ENCODE results near the gene CDKN2B. TPM values are rescaled to one million over a fixed set of nuclear protein-coding genes. Genes with fewer than 3 reads are reported as not detected.
A peak's percentile ranks its signal among the peaks of the same experiment; 100 is the strongest.

The CDKN2B gene
- total RNA-seq, 2 donors from 2014 or later: 0.09 to 0.23 TPM

DNA sequence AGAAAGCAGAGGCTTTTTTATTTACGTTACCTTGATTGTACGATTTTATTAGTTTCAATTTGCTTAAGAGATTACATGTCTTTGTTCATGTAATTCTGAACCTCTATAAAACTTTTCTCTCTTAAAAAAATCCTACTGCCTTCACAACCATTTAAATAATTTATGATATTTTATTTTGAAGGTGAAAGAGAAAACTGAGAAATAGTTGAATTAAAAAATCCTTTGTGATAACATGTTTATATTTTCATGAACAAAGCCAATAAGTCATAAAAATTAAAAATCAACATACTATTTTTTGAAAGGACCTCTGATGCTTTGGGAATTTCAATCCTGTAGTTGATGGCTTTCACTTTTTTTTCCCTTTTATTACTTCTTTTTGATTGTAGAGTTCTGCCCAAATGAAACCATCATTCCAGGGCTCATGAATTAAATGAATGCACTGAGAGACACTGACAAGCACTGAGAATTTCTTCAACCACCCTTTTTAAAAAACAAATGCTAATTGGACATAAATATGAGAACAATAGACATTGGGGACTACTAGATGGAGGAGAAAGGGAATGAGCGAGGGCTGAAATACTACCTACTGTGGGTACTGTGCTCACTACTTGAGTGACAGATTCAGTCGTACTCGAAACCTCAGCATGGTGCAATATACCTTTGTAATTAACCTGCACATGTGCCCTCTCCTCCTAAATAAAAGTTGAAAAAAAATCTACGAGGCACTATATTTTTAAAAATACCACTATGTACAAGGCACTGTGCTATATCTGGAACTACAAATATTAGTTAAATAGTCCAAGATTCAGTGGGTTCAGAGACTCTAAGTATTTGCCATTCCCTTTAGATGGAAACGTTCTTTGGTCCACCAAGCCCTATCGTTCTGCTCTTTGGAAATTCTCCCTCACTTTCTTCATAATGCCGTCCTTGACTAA, 20.8 kb downstream of the CDKN2B start:
- no peak overlapping the region for H3K27ac Mint-ChIP-seq
- H3K9me3 Mint-ChIP-seq: no peaks in the 10 kb centered on the region
- ATAC-seq (no peak), DNase-seq (ENCODE audit: low spot score in 2 of 2) (no peak)
- H3K36me3 Mint-ChIP-seq: peaks cover 5 to 9% of the 10 kb centered on the region in 2 donors

DNA sequence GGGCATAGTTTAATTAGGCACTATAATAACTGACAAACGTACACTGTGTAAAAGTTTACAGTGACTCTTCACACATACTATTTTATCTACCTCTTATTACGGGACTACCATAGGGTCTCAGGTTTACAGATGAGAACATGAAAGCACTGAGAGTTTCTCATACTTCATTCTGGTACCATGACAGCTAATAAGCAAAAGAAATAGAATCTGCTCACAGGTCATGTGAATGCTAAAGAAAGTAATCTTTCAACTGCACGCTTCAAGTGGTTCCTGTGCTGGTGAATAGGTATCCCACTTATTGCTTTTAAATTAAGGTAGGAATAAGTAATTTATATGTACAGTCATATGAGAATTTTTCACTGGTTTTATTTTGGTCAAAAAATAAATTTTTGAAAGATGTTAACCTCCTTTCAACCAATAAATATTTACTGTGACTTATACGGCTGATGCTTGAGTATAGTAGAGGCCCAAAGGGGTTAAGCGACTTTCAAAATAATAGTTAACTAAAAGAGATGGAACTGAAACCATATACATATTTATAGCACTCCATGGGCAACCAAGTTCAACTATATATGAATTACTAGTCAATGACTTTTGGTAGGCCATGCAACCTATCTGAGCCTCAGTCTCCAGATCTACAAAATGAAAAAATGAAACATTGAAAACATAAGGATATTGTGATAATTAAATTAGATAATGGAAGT, 23.0 kb downstream of the CDKN2B start:
- no peak for DNase-seq (ENCODE audit: low spot score in 2 of 2)
- Mint-ChIP-seq H3K36me3 (peaks cover 5 to 9% of the 10 kb centered on the region in 2 donors), H3K27ac (no peak overlapping the region), H3K9me3 (no peaks in the 10 kb centered on the region)
- ATAC-seq: no peak

GRCh38 chr9:21984101-21984500, 25.0 kb downstream of the CDKN2B start:
- Mint-ChIP-seq H3K27ac (no peak overlapping the region), H3K9me3 (peaks cover under 1 to 5% of the 10 kb centered on the region in 2 donors), H3K36me3 (peaks cover 0 to 5% of the 10 kb centered on the region in 2 donors)
- DNase-seq (ENCODE audit: low spot score in 2 of 2) (no peak), ATAC-seq (no peak)

DNA sequence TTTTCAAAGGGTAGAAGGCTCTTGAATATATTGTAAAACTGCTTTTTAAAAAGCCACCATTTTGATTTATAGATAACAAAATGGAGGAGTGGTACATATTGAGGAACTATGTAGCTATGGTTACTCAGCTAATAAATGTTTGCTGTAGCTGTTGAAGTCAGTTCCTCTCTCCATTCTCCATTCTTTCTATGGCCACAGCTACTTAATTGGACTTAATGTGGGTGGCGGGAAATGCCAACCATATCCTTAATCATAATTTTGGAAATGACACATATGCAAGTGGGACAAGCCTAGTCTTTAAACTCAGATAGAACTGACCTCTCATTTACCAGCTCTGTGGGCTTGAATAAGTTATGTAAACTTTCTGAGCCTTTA, 25.6 kb downstream of the CDKN2B start:
- Mint-ChIP-seq H3K27ac (no peak overlapping the region), H3K36me3 (peaks cover 0 to 11% of the 10 kb centered on the region in 2 donors), H3K9me3 (peaks cover 5 to 9% of the 10 kb centered on the region in 2 donors)
- ATAC-seq (no peak), DNase-seq (ENCODE audit: low spot score in 2 of 2) (no peak)

- peaks cover 5 to 9% of the 10 kb centered on the region in 2 donors for H3K9me3 Mint-ChIP-seq
- no peak overlapping the region for H3K27ac Mint-ChIP-seq
- no peak for DNase-seq (ENCODE audit: low spot score in 2 of 2)
- no peak for ATAC-seq
- H3K36me3 Mint-ChIP-seq: peaks cover 0 to 11% of the 10 kb centered on the region in 2 donors
Measured at GRCh38 chr9:21982861-21983560, 26.1 kb downstream of the CDKN2B start.

DNA sequence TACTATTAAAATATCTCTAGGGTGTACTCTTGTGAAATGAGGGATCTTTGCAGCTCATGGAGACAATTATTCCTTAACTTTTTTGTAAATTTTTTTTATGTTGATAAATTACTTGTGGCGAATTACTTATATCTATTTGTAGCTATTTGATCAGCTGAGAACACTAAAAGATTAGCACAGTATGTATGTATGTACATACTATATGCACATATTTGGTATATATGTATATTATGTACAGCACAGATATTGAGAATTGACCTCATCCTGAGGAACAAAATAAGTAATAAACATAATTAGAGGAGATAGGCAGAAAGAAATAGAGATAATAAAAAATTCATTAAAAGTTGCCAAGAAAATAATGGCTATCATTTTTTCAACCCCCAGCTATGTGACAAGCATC, 26.7 kb downstream of the CDKN2B start:
- no peak for ATAC-seq

GRCh38 chr9:21976334-21976875, 32.7 kb downstream of the CDKN2B start:
- Mint-ChIP-seq H3K27ac (no peak overlapping the region), H3K36me3 (peaks cover 4 to 23% of the 10 kb centered on the region in 2 donors), H3K9me3 (peaks cover 6 to 9% of the 10 kb centered on the region in 2 donors)
- DNase-seq (ENCODE audit: low spot score in 2 of 2) (no peak), ATAC-seq (no peak)

More for the DNA sequence above, 26.7 kb downstream of the CDKN2B start:
- Mint-ChIP-seq H3K36me3 (peaks cover 0 to 11% of the 10 kb centered on the region in 2 donors), H3K27ac (no peak overlapping the region), H3K9me3 (peaks cover 5 to 9% of the 10 kb centered on the region in 2 donors)
- DNase-seq (ENCODE audit: low spot score in 2 of 2): no peak

GRCh38 chr9:21974722-21975409, 34.2 kb downstream of the CDKN2B start:
- peak; percentile 36 to 72 for ATAC-seq
- peak overlapping the region in 1 of 2 donors; percentile 40 for H3K27ac Mint-ChIP-seq
- H3K9me3 Mint-ChIP-seq: peaks cover 14 to 15% of the 10 kb centered on the region in 2 donors
- DNase-seq (ENCODE audit: low spot score in 2 of 2): no peak
- peaks cover 10 to 31% of the 10 kb centered on the region in 2 donors for H3K36me3 Mint-ChIP-seq

GRCh38 chr9:21974343-21974721, 34.8 kb downstream of the CDKN2B start:
- Mint-ChIP-seq H3K27ac (no peak overlapping the region), H3K36me3 (peaks cover 12 to 31% of the 10 kb centered on the region in 2 donors), H3K9me3 (peaks cover 14 to 16% of the 10 kb centered on the region in 2 donors)
- DNase-seq (ENCODE audit: low spot score in 2 of 2) (no peak), ATAC-seq (no peak)

- DNase-seq (ENCODE audit: low spot score in 2 of 2) (no peak), ATAC-seq (no peak)
- Mint-ChIP-seq H3K9me3 (peaks cover 16 to 21% of the 10 kb centered on the region in 2 donors), H3K27ac (no peak overlapping the region), H3K36me3 (peaks cover 27 to 35% of the 10 kb centered on the region in 2 donors)
Measured at GRCh38 chr9:21972361-21972760, 36.7 kb downstream of the CDKN2B start.

- H3K27ac Mint-ChIP-seq: no peak overlapping the region
- H3K9me3 Mint-ChIP-seq: peaks cover 16 to 30% of the 10 kb centered on the region in 2 donors
- ATAC-seq: no peak
- H3K36me3 Mint-ChIP-seq: peaks cover 29 to 48% of the 10 kb centered on the region in 2 donors
- no peak for DNase-seq (ENCODE audit: low spot score in 2 of 2)
Measured at GRCh38 chr9:21970800-21971640, 38.1 kb downstream of the CDKN2B start.

- ATAC-seq: no peak
Measured at GRCh38 chr9:21969951-21970799, 38.9 kb downstream of the CDKN2B start.

DNA sequence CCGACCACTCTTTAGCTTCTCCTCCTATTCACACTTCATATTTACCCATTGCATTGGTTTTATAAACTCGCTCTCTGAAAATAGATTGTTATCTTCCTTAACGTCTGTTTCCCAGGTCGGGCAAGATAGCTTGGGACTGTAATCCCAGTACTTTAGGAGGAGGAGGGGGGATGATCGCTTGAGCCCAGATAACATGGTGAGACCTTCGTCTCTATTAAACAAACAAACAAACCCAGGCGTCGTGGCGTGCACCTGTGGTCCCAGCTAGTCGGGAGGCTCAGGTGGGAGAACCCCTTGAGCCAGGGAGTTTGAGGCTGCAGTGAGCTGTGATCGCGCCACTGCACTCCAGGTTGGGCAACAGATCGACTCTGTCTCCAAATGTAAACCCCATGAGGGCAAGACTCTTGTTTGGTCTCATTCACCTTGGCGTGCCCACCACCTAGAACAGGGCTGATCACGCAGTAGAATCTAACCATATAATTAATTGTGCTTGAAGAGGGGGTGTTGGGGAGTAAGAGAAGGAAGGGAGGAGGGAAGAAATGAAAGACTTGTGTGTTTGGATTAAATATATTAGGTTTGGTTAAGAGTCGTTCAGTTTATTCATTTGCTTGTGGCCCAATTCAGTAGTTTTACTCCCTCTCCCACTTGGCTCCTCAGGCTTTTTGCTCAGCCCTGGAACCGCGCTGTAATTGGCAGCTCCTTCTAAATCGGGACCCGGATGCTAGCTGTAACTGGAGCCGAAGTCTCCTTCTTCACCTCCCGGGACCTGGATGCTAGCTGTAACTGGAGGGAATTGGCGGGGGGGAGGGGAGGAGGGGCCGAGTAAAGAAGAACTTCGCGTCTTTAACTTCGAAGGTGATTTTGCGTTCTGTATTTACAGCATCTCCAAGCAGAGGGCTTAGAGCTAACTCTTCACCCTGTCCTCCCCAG, 39.8 kb downstream of the CDKN2B start:
- Mint-ChIP-seq H3K9me3 (peaks cover 16 to 33% of the 10 kb centered on the region in 2 donors), H3K36me3 (peaks cover 36 to 46% of the 10 kb centered on the region in 2 donors), H3K27ac (peak overlapping the region in 1 of 2 donors; percentile 50)
- no peak for ATAC-seq
- no peak for DNase-seq (ENCODE audit: low spot score in 2 of 2)

More at GRCh38 chr9:21969951-21970799, 38.9 kb downstream of the CDKN2B start:
- Mint-ChIP-seq H3K27ac (no peak overlapping the region), H3K36me3 (peaks cover 37 to 49% of the 10 kb centered on the region in 2 donors), H3K9me3 (peaks cover 16 to 33% of the 10 kb centered on the region in 2 donors)
- DNase-seq (ENCODE audit: low spot score in 2 of 2): no peak

Measured in activated naive CD4-positive, alpha-beta T cell treated with anti-CD3 and anti-CD28 coated beads, Interleukin-2, amount 50 U/mL, for 72 hours (primary cell).